ENCODE data around the gene FGF8.

The FGF8 gene

GRCh38 chr10:101772895-101773761, 2.8 kb downstream of the FGF8 start:
- Histone ChIP-seq H3K27ac (ENCODE audit: low read length) (no peak overlapping the region), H3K9me3 (ENCODE audit: control insufficient read depth, low read depth, low read length) (no peaks in the 10 kb centered on the region), H3K36me3 (ENCODE audit: control insufficient read depth, low read depth, low read length) (no peaks in the 10 kb centered on the region), H3K4me1 (ENCODE audit: control insufficient read depth, low read depth, low read length) (peaks cover 31% of the 10 kb centered on the region), H3K4me3 (ENCODE audit: low read length) (peak overlapping the region; percentile 31), H3K27me3 (ENCODE audit: control insufficient read depth, insufficient read depth, low read length) (peaks cover 70% of the 10 kb centered on the region), H3K9ac (ENCODE audit: low read length) (no peak overlapping the region)

DNA sequence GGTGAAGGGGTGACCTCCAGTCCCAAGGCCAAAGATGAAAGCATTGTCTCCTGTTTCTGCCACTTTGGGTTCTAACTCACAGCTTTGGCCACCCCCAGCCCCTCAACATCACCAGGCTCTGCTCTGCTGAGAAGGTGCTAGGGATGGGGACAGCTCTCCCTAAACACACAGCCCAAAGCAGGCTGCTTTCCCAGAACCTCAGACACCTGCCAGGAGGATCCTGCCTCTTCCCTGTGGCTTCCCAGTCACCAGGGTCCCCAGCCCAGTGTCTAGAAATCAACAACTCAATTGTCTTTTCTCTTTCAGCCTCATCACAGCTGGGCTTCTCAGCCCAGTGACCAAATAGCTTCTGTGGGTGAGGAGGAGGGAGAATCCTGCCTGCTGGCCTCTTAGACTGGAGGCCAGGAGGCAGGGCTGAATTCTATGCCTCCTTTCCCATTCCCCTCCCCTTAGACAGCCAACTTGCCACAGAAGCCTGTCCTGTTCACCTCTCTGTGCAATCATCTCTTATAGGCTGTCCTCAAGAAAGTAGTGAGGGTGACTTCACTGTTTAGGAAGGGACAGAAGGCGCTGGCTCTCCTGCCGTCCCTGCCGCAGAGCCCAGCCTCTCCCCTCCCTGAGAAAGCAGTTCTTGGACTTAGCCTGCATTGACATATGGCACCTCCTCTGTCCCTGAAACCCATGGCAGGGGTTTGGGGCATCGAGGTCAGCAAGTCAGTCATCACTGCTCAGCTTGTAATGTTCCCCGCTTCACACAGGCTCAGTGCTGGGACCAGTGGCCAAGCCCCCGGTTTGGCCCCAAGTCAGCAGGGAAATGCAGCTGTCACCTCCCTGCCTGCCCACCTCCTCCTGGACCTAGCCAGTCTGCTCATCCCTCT, 3.7 kb downstream of the FGF8 start:
- peaks cover 30% of the 10 kb centered on the region for H3K4me1 ChIP-seq (ENCODE audit: control insufficient read depth, low read depth, low read length)
- H3K4me3 ChIP-seq (ENCODE audit: low read length), result no peak overlapping the region
- H3K36me3 ChIP-seq (ENCODE audit: control insufficient read depth, low read depth, low read length), result no peaks in the 10 kb centered on the region
- no peak overlapping the region for H3K9ac ChIP-seq (ENCODE audit: low read length)
- H3K27me3 ChIP-seq (ENCODE audit: control insufficient read depth, insufficient read depth, low read length), result peaks cover 62% of the 10 kb centered on the region
- no peak overlapping the region for H3K27ac ChIP-seq (ENCODE audit: low read length)
- no peaks in the 10 kb centered on the region for H3K9me3 ChIP-seq (ENCODE audit: control insufficient read depth, low read depth, low read length)

DNA sequence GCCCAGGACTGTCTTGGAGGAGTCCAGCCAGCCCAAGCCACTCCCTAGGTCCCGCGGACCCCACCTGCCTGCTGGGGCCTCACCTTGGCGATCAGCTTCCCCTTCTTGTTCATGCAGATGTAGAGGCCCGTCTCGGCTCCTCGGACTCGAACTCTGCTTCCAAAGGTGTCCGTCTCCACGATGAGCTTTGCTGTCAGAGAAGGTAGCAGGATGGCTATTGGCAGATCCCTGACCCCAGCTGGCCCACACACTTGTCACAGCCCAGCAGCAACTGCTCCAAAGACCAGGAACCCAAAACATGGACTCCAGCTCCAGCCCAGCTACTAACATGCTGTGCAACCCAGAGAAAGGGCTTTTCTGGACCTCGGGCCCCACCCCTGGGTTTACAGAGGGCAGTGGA, 4.5 kb downstream of the FGF8 start:
- no peak overlapping the region for H3K27ac ChIP-seq (ENCODE audit: low read length)
- no peak overlapping the region for H3K4me3 ChIP-seq (ENCODE audit: low read length)
- no peaks in the 10 kb centered on the region for H3K9me3 ChIP-seq (ENCODE audit: control insufficient read depth, low read depth, low read length)

GRCh38 chr10:101770331-101771215, 5.3 kb downstream of the FGF8 start:
- Histone ChIP-seq H3K9me3 (ENCODE audit: control insufficient read depth, low read depth, low read length) (no peaks in the 10 kb centered on the region), H3K27ac (ENCODE audit: low read length) (no peak overlapping the region), H3K4me3 (ENCODE audit: low read length) (no peak overlapping the region), H3K36me3 (ENCODE audit: control insufficient read depth, low read depth, low read length) (no peaks in the 10 kb centered on the region), H3K4me1 (ENCODE audit: control insufficient read depth, low read depth, low read length) (peaks cover 30% of the 10 kb centered on the region), H3K27me3 (ENCODE audit: control insufficient read depth, insufficient read depth, low read length) (peaks cover 48% of the 10 kb centered on the region), H3K9ac (ENCODE audit: low read length) (no peak overlapping the region)

More for the DNA sequence above, 4.5 kb downstream of the FGF8 start:
- Histone ChIP-seq H3K4me1 (ENCODE audit: control insufficient read depth, low read depth, low read length) (peaks cover 30% of the 10 kb centered on the region), H3K27me3 (ENCODE audit: control insufficient read depth, insufficient read depth, low read length) (peaks cover 53% of the 10 kb centered on the region), H3K36me3 (ENCODE audit: control insufficient read depth, low read depth, low read length) (no peaks in the 10 kb centered on the region), H3K9ac (ENCODE audit: low read length) (no peak overlapping the region)

DNA sequence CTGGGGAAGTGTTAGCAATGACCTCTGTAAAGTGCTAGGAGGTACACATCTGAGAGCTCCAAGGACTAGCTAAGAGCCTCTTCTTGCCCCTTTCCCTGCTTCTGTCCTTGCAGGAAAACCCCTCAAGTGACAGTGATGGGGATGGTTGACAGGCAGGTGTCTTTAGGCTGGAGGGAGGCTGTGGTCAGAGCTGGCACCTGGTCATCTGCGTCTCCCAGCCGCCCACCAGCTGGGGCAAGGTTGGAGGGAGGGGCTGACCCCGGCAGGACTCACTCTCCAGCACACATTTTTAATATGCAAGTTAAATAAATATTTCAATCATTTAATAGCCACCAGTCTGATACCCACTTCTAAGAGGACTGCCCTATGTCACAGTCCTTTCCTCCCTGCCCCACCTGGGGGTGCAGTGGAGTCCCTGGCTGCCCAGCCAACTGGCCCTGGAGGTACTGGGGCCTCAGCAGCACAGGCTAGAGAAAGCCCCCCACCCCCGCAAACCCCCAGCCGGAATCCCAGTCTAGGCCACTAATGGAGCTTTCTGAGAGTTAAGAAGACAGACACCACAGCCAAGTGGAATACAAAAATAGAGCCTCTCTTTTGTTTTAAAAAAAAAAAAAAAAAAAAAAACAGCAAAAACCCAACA, 6.3 kb downstream of the FGF8 start:
- Histone ChIP-seq H3K9me3 (ENCODE audit: control insufficient read depth, low read depth, low read length) (no peaks in the 10 kb centered on the region), H3K27ac (ENCODE audit: low read length) (no peak overlapping the region), H3K4me1 (ENCODE audit: control insufficient read depth, low read depth, low read length) (peaks cover 27% of the 10 kb centered on the region), H3K27me3 (ENCODE audit: control insufficient read depth, insufficient read depth, low read length) (peaks cover 46% of the 10 kb centered on the region), H3K36me3 (ENCODE audit: control insufficient read depth, low read depth, low read length) (no peaks in the 10 kb centered on the region), H3K9ac (ENCODE audit: low read length) (no peak overlapping the region), H3K4me3 (ENCODE audit: low read length) (no peak overlapping the region)

DNA sequence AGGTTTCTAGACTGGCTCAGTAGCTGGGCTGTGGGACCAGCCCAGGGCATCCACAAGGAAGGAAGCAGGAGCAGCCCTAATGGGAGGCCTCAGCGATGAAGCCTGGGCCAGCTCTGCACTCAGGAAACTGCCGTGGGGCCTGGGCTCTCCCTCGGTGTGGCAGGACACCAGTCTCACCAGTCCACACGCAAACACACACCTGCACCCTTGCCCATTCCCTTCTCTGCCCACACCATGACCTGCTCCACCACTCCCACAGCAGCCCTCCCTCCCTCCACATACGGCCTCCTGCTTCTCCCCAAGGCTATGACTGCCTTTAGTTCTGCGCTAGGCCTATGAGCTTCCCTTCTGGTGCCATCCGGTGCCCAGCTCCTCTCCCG, 7.1 kb downstream of the FGF8 start:
- H3K4me1 ChIP-seq (ENCODE audit: control insufficient read depth, low read depth, low read length), result peaks cover 20% of the 10 kb centered on the region

GRCh38 chr10:101767966-101768790, 7.7 kb downstream of the FGF8 start:
- Histone ChIP-seq H3K27me3 (ENCODE audit: control insufficient read depth, insufficient read depth, low read length) (peaks cover 31% of the 10 kb centered on the region), H3K27ac (ENCODE audit: low read length) (no peak overlapping the region), H3K4me3 (ENCODE audit: low read length) (no peak overlapping the region), H3K9ac (ENCODE audit: low read length) (no peak overlapping the region), H3K36me3 (ENCODE audit: control insufficient read depth, low read depth, low read length) (no peaks in the 10 kb centered on the region), H3K4me1 (ENCODE audit: control insufficient read depth, low read depth, low read length) (peaks cover 14% of the 10 kb centered on the region), H3K9me3 (ENCODE audit: control insufficient read depth, low read depth, low read length) (no peaks in the 10 kb centered on the region)

More for the DNA sequence above, 7.1 kb downstream of the FGF8 start:
- H3K9me3 ChIP-seq (ENCODE audit: control insufficient read depth, low read depth, low read length), result no peaks in the 10 kb centered on the region
- peaks cover 37% of the 10 kb centered on the region for H3K27me3 ChIP-seq (ENCODE audit: control insufficient read depth, insufficient read depth, low read length)
- H3K36me3 ChIP-seq (ENCODE audit: control insufficient read depth, low read depth, low read length), result no peaks in the 10 kb centered on the region
- no peak overlapping the region for H3K9ac ChIP-seq (ENCODE audit: low read length)
- no peak overlapping the region for H3K27ac ChIP-seq (ENCODE audit: low read length)
- no peak overlapping the region for H3K4me3 ChIP-seq (ENCODE audit: low read length)

DNA sequence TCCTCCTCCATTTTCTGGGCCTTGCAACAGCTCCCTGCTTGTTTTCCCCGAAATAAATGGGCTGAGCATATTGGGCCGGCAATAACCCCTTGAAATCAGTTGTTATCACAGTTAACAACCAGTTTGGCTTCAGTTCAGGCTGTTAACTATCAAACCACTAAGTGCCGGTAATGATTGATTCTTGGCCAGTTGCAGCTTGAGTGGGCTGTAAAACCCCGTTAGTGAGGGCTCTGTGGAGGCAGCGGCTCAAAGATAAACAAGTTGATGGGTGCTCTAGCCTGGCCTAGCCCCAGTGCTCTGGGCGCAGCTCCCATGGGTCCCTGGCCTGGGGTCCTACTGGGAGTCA, 8.3 kb downstream of the FGF8 start:
- Histone ChIP-seq H3K27me3 (ENCODE audit: control insufficient read depth, insufficient read depth, low read length) (peaks cover 25% of the 10 kb centered on the region), H3K27ac (ENCODE audit: low read length) (no peak overlapping the region), H3K4me1 (ENCODE audit: control insufficient read depth, low read depth, low read length) (peaks cover 8% of the 10 kb centered on the region), H3K9me3 (ENCODE audit: control insufficient read depth, low read depth, low read length) (no peaks in the 10 kb centered on the region), H3K9ac (ENCODE audit: low read length) (no peak overlapping the region), H3K36me3 (ENCODE audit: control insufficient read depth, low read depth, low read length) (no peaks in the 10 kb centered on the region), H3K4me3 (ENCODE audit: low read length) (no peak overlapping the region)

- H3K27me3 ChIP-seq (ENCODE audit: control insufficient read depth, insufficient read depth, low read length), result peaks cover 19% of the 10 kb centered on the region
- H3K27ac ChIP-seq (ENCODE audit: low read length), result no peak overlapping the region
Observed at GRCh38 chr10:101766753-101767599, 8.9 kb downstream of the FGF8 start.

DNA sequence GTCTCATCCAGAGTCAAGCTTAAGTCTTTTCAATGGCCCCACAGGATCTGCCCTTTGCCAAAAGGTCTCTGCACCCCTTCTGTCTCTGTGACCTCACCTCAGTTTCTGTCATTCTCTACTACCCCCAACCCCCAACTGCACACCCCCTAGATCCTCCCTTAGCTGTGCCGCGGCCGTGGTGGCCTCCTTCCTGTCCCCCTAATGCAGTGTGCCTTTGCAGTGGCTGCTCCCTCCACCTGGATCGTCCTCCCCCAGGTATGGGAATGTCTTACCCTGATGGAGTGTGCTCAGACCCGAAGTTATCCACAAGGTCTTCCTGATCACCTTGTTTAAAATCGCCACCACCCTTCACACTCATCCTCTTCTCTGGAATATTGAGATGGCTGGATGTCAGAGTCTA, 9.6 kb downstream of the FGF8 start:
- no peaks in the 10 kb centered on the region for H3K9me3 ChIP-seq (ENCODE audit: control insufficient read depth, low read depth, low read length)
- no peaks in the 10 kb centered on the region for H3K36me3 ChIP-seq (ENCODE audit: control insufficient read depth, low read depth, low read length)
- no peak overlapping the region for H3K27ac ChIP-seq (ENCODE audit: low read length)
- no peak overlapping the region for H3K9ac ChIP-seq (ENCODE audit: low read length)
- no peak overlapping the region for H3K4me3 ChIP-seq (ENCODE audit: low read length)
- peaks cover 12% of the 10 kb centered on the region for H3K27me3 ChIP-seq (ENCODE audit: control insufficient read depth, insufficient read depth, low read length)
- H3K4me1 ChIP-seq (ENCODE audit: control insufficient read depth, low read depth, low read length), result no peaks in the 10 kb centered on the region

More at GRCh38 chr10:101766753-101767599, 8.9 kb downstream of the FGF8 start:
- Histone ChIP-seq H3K9me3 (ENCODE audit: control insufficient read depth, low read depth, low read length) (no peaks in the 10 kb centered on the region), H3K4me1 (ENCODE audit: control insufficient read depth, low read depth, low read length) (peaks cover 2% of the 10 kb centered on the region), H3K9ac (ENCODE audit: low read length) (no peak overlapping the region), H3K4me3 (ENCODE audit: low read length) (no peak overlapping the region), H3K36me3 (ENCODE audit: control insufficient read depth, low read depth, low read length) (no peaks in the 10 kb centered on the region)
